NOMO-1 treated with DMSO at 0.1 percent for 48 hours (cell line): ENCODE measurements around the gene PRKACA.
A peak's percentile ranks its signal among the peaks of the same experiment; 100 is the strongest.

Source experiments
- DNase-seq: peaks from one replicate; lab custom pipeline; 2025; ENCODE audit not compliant: unreplicated experiment; lab: John Stamatoyannopoulos, UW

The PRKACA gene

DNA sequence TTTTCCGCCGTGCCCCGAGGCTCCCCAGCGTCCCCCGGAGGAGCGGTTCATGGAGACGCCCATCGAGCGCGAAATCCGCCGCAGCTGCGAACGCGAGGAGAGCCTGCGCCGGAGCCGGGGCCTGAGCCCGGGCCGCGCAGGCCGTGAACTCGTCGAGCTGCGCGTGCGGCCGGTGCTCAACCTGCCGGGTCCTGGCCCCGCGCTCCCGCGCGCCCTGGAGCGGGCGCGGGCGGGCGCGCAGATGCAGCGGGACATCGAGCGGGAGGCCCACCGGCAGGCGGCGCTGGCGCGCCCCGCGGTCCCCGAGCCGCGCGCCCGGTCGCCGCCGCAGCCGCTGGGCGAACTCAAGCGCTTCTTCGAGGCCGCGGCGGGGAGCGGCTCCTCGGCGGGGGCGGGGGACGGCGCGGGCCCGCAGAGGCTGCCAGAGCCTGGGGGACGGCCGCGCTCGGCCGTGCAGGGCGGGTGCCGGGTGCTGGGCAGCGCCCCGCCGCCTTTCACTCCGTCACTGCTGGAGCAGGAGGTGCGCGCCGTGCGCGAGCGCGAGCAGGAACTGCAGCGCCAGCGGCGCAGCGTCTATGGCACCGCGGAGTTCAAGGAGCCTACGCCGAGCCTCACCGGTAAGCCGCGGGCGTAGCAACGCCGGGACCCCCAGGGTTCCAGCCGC is 44.2 kb downstream of the PRKACA start:
- peak; percentile 68 for DNase-seq

DNA sequence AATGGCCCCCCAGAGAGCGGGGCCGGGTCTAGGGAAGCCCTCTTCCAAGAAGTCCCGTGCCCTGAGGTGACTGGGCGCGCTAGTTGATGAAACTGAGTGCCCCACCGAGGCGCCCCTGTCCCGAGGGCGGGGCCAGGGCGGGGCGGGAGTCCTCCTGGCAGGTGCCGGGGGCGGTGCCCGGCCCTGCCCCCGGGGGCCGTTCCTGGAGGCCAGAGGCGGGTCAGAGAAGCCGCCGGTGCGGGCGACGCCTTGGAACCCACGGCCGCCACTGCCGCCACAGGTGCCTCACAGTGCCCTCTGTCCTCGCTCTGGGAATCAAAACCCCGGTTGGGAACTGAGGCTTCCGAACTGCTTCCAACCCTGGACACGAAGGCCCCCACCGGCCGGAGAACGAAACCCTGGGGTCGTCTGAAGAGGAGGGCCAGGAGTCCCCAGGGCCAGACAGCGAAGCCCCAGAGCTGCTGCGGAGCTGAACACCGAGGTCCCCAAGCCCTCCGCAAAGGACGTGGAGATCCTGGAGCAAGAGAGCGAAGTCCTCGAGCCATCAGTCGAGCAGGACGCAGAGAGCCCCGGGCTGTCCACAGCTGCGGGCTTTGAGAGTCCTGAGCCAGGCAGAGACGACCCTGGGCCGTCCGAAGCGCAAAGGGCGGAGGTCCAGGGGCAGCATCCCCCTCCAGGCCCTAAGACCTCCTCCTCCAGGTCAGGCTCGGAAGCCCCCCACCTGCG is 44.9 kb downstream of the PRKACA start, which contains the start of gene MISP3:
Gene MISP3, plus strand, starts transcription at position 252 of the 726 bp plus-strand sequence. CDS start 524 bp downstream, outside the sequence.
- DNase-seq, result no peak

DNA sequence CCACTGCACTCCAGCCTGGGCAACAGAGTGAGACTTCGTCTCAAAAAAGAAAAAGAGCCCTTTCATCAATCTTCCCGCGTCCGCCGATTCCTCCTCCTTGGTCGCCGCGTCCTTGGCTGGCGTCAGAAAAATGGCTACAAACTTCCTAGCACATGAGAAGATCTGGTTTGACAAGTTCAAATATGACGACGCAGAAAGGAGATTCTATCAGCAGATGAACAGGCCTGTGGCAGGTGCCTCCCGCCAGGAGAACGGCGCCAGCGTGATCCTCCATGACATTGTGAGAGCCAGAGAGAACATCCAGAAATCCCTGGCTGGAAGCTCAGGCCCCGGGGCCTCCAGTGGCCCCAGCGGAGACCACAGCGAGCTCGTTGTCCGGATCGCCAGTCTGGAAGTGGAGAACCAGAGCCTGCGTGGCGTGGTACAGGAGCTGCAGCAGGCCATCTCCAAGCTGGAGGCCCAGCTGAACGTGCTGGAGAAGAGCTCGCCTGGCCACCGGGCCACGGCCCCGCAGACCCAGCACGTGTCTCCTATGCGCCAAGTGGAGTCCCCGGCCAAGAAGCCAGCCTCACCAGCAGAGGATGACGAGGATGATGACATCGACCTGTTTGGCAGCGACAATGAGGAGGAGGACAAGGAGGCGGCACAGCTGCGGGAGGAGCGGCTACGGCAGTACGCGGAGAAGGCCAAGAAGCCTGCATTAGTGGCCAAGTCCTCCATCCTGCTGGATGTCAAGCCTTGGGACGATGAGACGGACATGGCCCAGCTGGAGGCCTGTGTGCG is 47.1 kb downstream of the PRKACA start:
- no peak for DNase-seq

DNA sequence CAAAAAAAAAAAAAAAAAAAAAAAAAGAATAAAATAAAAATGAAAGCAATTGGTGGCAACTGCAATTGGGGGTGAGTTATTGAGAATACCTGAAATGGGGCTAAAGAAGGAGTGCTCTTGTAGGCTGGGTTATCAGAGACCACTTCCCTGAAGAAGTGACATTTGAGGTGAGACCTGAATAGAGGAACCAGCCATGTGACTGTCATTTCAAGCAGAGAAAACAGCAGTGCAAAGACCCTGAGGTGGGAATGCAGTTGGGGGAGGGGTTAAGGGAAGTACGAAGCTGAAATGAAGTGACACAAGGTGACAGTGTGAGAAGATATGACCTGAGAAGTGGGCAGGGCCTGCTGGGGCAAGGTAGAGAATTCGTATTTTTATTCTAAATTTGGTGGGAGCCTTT is 51.4 kb downstream of the PRKACA start:
- DNase-seq, result peak; percentile 10

DNA sequence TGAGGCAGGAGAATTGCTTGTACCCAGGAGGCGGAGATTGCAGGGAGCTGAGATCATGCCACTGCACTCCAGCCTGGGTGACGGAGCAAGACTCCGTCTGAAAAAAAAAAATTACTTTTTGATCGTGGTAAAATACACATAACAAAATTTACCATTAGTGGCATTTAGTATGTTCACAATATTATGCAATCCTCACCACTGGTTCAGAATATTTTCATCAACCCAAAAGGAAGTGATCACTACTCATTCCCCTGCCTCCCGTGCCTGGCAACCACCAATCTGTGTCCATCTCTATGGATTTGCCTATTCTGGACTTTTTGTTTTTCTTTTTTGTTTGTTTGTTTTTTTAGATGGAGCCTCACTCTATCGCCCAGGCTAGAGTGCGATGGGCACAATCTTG is 54.5 kb downstream of the PRKACA start:
- no peak for DNase-seq

DNA sequence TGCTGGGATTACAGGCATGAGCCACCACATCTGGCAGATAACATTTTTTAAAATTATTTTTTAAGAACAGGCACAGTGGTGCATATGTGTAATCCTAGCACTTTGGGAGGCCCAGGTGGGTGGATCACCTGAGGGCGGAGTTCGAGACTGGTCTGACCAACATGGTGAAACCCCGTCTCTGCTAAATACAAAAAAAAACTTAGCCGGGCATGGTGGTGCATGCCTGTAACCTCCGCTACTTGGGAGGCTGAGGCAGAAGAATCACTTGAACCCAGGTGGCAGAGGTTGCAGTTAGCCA is 55.1 kb downstream of the PRKACA start:
- no peak for DNase-seq

DNA sequence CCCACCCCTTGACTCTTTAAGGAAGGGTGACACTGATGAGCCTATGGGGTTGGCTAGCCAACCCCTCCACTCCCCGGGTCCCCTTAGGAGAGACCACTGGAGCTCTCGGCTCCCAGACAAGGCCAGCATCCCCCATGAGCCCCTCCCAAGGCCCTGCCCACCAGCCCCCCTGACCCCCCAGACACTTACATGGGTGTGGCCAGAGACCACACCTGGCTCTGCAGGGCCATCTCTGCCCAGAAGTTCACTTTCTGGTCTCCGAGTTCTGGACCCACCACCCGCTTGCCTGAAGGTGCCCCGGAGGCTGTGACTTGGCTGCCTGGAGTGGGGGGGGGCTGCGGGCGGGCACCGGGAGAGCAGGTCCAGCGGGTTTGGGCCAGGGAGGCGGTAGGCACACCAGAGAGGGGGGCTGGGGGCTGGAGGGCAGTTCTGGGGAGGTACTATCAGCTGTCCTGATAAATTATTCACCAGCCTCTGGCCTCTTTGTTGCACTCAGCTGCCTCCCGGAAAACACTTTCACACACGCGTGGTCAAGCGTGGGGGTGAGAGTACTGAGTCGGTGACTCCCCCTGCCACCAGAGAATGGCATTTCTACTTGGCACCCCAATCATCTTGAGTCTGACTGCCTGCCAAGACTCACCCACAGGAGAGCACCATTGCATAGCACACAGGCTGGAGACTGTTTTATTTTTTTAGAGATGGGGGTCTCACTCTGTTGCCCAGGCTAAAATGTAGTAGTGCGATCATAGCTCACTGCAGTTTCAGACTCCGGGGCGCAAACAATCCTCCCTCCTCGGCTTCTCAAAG is 55.6 kb downstream of the PRKACA start, which contains the start of gene PALM3:
Gene PALM3, minus strand, starts transcription at position 326 of the 807 bp plus-strand sequence. Its CDS starts 96 bp downstream, at position 230.
- no peak for DNase-seq

DNA sequence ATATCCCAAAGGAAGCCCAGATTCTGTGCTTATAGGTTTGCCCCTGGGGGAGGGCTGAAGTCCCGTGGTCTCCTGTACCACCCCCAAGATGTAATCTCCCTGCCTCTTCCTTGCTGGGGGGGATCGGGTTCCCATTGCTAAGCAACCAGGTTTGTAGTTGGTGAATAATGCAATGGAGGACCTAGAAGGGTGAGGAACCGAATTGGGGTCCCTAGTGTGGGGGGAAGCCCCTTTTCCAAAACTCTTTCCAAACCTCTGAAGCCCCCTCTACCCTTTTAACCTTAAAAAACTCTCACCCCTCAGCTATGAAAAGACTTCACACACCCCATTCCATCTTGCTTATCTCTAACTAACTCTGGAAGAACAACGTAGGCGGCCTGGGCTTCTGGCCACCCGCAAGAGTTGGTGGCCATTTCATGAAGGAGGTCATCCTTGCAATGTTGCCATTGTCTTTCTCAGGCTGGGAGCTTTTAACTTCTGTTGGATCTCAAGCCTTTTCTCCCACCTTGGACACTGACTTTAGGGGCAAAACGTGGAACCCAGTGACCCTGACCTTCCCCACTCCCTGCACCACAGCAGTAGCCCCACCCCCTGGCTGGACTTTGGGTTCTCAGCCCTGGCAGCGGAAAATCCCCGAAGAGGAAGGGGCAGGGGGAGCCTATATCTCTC is 56.3 kb downstream of the PRKACA start:
- DNase-seq, result no peak

DNA sequence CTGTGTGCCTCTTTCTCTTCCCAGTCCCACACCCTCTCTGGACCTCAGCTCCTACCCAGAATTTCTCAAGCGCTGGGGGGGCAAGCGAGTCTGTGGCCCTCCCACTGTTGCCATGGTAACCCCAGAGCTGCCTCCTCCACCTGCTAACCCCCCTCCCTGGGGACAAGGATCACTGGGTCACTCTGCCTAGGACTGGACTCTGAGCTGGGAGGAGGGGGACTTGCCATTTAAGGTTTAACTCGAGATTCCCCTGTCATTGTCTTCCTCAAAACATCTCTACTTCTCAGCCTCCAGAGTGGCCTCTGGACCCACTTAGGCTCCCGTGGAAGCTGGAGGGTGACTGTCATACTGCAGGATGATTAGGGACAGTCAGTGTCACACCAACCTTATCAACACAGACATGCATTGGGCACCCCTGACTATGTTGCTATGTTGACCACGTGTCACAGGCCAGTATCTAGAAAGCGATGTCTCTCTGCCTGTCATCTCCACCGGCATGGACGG is 57.9 kb downstream of the PRKACA start:
- DNase-seq, result no peak

DNA sequence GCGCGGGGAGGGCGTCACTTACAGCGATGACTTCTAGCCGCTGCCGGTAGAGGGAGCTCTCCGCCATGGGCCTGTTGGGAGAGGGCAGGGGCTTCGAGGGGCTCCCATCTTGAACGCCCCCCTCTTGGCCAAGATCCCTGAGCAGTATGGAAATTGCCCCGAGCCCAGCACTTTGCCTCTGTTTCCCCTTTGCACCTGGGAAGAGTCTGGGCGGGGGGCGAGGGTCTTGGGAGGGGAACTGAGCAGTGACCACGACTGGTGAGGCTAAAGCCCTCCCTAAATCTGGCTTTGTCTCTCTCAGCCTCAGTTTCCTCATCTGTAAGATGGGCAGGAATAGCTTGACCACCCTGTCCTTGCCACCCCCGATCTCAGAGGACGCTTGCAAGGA is 58.5 kb downstream of the PRKACA start:
- peak; percentile 20 for DNase-seq

DNA sequence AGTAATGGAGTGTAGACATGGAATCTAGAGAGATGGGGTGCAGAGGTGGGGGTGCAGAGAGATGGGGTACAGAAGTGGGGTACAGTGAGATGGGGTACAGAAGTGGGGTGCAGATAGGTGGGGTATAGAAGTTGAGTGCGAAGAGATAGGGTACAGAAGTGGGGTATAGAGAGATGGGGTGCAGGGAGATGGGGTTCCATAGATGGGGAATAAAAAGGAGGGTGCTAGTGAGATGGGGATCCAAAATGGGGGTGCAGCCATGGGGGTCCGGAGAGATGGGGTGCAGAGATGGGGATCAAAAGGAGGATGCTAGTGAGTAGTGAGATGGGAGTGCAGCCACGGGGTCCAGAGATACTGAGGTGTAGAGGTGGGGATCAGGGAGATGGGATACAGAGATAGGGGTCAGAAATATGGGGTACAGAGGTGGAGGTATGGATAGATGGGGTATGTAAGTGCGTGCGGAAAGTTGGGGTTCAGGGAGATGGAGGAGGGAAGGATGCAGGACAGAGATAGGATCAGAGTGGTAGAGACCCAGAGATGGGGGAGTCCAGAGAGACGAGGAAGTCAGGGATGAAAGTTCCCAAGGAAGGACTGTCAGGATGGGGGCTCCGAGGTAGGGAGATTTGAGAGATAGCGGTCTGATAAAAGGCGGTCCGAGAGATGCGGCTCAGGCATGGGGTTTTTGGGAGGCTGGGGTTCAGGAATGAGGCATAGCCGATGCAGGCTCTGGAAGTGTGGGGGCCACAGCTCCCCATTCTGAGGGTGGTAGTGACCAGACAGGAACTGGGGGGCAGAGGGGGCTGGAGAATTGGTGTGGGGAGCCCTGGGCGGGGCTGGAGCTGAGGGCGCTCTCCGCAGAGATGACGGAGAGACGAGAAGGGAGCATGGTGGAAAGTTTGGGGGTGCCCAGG is 59.1 kb downstream of the PRKACA start:
- DNase-seq, result no peak

DNA sequence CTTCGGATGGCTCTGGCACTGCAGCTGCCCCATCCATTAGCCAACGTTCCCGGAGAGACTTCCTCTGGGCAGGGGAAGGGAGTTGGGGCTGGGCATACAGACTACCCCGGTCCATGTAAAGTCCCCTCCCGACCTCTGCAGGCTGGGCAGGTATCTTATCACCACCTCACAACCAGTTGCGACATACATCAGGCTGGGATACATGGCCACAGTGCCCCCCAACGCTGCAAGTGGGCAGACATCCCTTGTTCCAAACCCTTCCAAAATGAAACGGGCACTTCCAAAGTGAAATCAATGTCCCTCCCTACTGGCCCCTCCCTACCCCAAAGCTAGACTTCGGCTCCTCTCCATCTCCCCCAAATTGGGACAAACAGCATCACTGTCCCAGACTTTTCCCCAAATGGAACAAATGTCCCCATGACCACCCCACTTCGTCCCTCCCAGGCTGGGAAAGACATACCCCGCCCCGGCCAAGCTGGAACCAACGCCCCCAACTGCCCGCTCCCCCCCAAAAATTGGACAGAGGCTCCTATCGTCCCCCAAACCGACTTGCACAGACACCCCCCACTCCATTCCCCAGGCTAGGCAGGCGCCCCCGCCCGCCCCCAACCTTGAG is 60.7 kb downstream of the PRKACA start:
- no peak for DNase-seq

DNA sequence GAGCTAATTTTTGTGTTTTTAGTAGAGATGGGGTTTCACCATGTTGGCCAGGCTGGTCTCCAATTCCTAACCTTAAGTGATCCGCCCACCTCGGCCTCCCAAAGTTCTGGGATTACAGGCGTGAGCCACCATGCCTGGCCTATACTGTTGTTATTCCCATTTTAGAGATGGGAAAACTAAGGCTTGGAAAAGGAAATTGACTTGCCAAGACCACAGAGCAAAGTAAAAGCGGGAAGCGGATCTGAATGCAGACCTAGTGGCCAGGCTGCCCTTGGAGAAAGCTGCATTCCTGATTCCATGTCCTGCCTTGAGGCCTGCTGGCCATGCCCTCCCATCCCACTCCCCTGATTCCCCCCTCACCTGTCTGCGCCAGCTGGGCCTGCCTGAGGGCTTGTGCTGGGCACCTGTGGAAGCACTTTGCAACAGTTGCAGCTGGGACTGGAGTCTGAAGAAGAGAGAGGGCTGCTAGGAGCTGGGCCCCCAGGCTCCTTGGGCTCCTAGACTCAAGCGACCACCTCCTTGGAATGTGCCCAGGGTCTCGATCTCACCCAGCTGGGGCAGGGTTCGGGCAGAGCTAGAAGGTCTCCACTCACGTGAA is 61.4 kb downstream of the PRKACA start:
- DNase-seq, result no peak

DNA sequence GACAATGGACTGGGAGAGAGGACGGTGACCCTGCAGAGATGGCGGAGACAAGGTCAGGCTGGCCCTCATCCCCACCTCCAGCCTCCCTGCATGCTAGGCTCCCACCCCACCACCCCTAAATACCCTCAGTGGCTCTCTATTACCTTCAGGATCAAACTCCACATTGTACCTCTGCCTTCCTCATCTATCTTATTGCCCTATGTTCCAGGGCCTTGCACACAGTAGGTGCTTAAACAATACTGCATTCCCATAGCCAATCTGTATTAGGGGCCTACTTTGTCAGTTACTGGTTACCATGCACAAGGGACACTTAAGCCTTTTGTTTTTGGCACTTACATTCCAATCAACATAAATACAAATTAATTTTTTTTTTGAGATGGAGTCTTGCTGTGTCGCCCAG is 62.2 kb downstream of the PRKACA start:
- no peak for DNase-seq

DNA sequence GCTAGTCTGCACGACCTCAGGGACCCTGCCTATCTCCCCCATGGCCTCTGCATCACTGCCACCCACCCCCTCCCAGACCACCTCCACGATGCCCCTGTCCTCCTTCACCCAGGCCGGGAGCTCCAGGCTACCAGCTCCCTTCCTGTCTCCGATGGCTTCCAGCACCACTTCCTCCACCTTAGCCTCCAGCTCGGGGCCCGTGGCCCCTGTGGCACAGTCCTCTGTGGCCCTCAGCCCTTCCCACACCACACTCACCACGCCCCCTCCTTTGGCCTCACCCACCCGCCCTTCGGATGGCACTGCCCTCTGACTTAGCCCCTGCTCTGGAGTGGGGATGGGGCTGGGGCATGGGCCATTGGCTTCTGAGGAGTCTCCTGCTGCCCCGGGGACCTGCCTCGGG is 62.8 kb downstream of the PRKACA start:
- DNase-seq, result no peak

DNA sequence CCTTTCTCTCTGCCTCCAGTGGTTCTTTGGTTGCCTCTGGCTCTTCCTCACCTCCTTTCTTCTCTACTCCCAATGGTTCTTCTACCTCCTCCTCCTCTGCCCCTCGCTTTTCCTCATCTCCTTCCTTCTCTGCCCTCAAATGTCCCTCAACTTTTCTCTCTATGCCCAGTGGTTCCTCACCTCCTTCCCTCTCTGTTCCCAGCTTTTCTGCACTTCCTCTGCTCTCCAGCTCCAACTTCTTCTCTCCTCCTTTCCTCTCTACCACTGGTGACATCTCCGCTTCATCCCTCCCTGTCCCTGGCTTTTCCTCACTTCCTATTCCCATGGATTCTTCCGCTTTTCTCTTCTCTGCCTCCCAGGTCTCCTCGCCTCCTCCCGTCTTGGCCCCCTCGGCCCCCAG is 63.5 kb downstream of the PRKACA start:
- no peak for DNase-seq

DNA sequence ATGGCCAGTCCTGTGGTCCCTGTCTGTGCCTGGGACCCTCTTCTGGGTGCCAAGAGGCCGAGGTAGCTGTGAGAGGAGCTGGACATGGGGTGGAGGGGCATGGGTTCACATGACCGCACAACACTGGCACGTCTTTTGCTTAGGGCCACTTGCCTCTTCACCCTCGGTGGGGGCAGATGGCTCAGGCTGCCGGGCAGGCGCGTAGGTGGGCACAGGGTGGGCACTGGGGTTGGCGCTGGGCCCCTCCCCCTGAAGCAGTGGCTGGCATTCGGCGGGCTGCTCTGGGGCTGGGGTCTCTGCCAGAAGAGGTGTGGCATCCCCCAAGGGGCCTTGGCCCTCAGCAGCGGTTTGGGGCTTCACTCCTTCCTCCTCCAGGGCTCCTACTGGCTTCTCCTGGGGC is 64.1 kb downstream of the PRKACA start:
- no peak for DNase-seq

DNA sequence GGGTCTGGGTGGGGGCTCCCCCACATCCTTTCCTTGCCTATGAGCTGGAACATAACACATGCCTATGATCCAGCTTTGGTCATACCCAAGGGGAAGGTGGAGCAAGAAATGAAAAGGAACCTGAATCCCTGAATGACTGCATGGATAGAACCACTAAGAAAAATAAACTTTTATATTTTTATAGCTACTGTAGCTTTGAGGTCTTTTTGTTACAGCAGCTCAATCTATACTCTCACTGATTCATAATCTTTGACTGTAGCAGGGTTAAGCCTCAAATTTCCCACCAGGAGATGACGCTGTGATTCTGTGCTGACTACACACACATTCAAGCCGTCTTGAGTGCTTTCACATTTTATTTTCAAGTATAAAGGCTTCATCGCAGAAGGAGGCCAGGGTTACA is 64.5 kb downstream of the PRKACA start:
- DNase-seq, result no peak

DNA sequence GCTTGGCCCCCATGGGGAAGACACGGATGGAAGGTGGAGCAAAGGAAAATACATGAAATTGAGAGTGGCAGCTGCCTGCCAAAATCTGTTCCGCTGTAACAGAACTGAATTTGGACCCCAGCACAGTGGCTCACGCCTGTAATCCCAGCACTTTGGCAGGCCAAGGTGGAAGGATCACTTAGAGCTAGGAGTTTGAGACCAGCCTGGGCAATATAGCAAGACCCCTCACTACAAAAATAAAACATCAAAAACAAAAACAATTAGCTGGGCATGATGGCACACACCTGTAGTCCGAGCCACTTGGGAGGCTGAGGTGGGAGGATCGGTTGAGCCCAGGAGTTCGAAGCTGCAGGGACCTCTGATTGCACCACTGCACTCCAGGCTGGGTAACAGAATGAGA is 65.1 kb downstream of the PRKACA start:
- no peak for DNase-seq
